GM21529 (cell line): Measurements from ENCODE around the gene PEX14.

Experiments
- ATAC-seq: cut with Tn5 transposase; IDR thresholded peaks from one replicate; pipeline ENCODE4 v1.9.1; 2021; ENCODE audit not compliant: unreplicated experiment

PEX14 gene

DNA sequence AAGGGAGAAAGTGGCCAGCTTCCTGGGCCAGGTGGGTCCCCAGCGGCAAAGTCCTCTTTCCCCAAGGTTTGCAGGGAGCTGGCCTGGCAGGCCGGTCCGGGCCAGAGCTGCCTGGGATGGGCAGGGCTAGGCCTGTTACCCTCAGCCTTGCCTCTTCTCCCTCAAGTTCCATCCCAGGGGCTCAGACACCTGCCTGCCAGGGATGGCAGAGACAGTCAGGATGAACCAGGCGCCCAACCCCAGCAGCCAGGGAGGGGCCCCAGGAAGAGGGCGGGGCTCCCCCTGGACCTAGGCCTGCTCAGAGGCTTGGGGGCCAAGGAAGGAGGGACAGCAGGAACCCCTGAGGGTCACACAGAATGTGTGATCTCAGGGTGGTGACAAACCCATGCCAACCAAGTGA is 201.1 kb downstream of the PEX14 start:
- no peak for ATAC-seq

DNA sequence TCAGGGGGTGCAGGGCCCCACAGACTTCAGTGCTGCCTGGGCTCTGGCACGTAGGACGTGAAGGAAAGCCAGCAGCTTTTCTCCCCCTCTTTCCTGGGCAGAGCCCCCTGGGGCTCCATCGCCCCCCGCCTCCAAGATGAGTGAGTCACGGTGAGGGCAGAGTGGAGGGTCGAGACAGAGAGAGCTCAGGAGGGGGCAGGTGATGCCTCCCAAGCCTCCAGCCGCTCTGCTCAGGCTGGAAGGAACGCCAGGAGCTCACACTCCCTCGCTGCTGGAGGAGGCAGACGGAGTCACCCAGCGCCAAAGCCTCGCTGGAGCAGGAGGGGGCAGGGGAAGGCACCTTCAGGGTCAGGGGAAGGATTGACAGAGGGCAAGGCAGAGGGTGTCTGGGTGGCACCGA is 202.2 kb downstream of the PEX14 start:
- ATAC-seq: no peak

DNA sequence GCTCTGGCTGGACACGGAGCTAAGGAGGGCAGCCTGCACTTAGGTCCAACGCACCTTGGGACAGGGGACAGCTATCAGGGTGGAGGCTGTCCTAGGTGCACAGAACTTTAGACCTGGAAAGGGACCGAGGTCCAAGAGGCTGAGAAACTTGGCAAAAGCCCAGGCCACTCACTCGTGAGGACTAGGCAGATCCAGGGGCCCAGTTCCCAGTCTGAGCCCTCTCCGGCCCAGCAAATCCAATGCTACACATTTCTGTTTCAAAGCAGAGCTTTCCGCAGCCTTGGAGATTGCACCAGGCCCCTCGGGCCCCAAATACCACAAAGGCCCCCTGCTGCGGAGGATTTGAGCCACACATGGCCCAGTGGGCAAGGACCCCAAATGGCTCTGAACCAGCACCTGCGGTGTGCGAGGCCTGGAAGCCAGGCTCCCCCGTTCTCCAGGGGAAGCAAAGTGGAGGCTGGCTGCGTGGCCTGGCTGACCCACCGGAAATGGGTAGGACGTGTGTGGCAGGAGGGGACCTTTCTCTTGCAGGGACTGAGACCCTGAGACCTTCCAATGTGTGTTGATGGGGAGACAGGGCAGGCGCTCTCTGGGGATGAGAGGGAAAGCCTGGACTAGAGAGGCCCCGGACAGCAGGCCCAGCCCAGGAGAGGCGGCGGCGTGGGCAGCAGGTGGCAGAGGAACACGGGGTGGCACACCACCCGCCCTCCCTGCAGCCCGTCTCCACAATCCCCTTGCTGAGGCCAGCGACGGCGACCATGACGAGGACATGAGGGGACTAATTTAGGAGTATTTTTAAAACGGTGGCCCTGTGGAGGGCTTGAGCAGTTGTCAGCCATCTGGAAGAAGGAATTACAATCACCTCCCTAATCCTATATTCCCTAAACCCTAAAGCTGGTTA is 203.0 kb downstream of the PEX14 start:
- ATAC-seq: no peak

DNA sequence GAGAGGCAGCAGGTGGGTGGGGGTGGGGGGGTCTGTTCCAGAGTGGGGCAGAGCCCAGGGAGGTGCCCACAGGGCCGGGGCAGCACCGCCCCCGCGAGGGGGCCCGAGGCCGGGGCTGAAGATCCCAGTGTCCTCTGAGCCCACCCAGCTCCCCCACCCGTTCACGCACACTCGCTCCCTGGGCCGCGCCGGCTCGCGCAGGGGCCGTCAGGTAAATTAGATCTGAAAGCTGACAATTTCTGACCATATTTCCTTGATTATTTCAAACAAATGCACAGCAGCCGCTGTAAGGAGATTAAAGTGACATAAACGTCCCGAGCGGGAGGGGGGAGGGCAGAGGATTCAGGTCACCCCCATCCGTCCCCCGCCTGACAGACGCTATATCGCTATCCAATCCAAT is 203.7 kb downstream of the PEX14 start:
- ATAC-seq: no peak

DNA sequence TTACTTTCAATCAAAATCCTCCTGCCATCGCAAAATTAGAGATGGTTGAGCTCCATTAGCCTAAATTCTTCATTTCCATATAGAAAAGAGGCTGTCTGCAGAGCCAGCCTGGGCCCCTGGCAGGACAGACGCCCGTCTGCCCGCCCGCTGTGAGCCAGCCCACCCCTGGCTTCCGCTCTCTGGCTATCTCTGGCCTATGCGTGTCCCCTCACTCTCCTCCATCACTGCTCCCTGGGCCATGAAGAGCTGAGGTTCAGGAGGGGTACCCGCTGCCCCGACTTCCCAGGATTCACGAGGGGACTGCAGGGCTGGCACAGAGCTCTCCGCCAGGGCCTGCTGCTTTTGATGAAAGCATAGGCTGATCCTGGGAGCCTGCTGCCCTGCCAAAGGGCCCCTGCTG is 204.1 kb downstream of the PEX14 start:
- ATAC-seq: no peak

DNA sequence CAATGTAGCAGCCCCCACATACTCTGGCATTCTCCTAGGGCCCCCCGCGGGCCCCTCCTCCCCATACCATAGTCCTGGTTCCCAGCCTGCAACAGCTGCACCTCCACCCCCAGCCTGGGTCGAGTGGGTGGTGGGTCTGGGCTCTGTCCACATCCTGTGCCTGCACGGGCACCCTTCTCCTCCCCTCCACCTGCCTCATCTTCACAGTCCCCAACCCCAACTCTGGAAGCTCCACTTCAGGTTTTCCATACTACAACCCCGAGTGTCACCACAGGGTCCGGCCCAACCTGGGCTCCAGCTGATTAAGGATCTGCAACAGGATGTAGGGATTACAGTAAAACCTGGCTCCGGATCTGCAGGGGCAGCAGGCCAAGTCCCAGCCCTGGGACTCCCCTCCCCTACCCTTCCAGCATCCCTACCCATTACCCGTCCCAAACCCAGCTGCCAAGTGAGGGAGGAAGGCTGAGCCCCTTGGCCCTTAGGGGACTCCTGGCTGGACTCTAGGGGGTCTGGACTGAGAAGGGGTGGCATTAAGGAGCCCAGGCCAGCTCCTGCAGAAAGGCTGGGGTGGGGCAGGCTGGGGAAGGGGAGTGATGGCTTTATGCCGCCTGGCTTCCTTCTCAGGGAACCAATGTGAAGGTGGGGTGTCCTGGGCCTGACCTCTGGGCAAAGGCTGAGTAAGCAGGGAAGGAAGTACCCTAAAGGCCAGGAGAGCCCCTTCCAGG is 204.9 kb downstream of the PEX14 start:
- ATAC-seq: no peak
